Measurements from ENCODE around the gene YOD1.

YOD1 gene

GRCh38 chr1:207025146-207025880 lies 25.7 kb downstream of the YOD1 start:
- Histone ChIP-seq H3K9ac (ENCODE audit: low read length in 2 of 2) (peak overlapping the region in 1 of 2 donors; percentile 29), H3K27ac (ENCODE audit: low read length) (peak overlapping the region; percentile 64), H3K36me3 (ENCODE audit: control insufficient read depth in 2 of 2, insufficient read depth in 2 of 2, low read length in 2 of 2) (no peaks in the 10 kb centered on the region), H3K4me1 (ENCODE audit: control insufficient read depth, insufficient read depth, low read length) (peaks cover 25% of the 10 kb centered on the region), H3K4me3 (ENCODE audit: low read length in 2 of 2) (peak overlapping the region in 1 of 2 donors; percentile 15), H3K27me3 (ENCODE audit: control insufficient read depth in 1 of 2, insufficient read depth in 2 of 2, low read length in 2 of 2) (no peaks in the 10 kb centered on the region), H3K9me3 (ENCODE audit: control insufficient read depth in 2 of 2, low read length in 2 of 2) (no peaks in the 10 kb centered on the region)

DNA sequence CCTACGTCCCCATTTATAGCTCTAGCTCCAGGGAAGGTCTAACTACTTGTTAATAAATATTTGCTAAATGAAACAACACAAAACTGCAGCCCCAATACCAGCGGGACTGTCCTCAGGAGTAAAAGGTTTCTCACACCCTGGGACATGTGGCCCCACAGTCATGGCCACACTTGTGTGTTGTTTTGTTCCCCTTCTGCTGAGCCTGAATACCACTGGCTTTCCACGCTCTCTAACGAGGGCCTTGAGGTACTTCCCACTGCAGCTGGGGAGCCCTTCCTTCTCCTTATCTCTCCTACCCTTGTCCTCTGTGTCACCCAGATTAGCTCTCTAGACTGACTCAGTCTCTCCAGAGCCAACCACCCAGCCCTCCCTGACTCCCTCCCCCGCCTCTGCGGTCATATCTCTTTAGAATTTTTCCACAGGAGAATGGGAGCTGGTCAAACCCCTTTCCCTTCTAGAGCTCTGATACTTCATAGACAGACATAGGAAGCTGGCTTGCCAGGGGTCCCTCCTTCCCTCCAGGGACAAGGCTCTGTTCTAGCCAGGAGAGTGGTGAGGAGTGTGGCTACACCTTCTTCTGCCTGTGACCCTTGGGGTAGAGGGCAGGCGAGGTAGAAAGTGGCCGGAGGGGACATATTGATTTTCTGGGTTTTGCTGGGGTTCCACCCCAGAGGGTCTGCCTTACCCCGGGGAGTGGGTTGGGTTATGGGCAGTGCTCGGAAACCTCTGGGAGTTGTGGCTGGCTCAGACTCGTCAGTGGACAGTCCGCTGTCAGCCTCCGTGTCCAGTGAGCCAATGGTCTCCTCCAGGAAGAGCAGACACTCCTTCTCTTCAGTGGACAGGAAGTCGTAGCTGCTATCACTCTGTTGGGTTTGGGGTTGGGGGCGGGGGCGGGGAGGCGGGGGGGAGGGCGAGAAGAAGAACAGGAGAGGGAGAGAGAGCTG lies 26.5 kb downstream of the YOD1 start:
- no peaks in the 10 kb centered on the region for H3K36me3 ChIP-seq (ENCODE audit: control insufficient read depth in 2 of 2, insufficient read depth in 2 of 2, low read length in 2 of 2)
- H3K9ac ChIP-seq (ENCODE audit: low read length in 2 of 2): no peak overlapping the region
- no peak overlapping the region for H3K27ac ChIP-seq (ENCODE audit: low read length)
- no peaks in the 10 kb centered on the region for H3K9me3 ChIP-seq (ENCODE audit: control insufficient read depth in 2 of 2, low read length in 2 of 2)
- H3K4me1 ChIP-seq (ENCODE audit: control insufficient read depth, insufficient read depth, low read length): peaks cover 25% of the 10 kb centered on the region
- peaks cover 0 to 3% of the 10 kb centered on the region in 2 donors for H3K27me3 ChIP-seq (ENCODE audit: control insufficient read depth in 1 of 2, insufficient read depth in 2 of 2, low read length in 2 of 2)
- no peak overlapping the region for H3K4me3 ChIP-seq (ENCODE audit: low read length in 2 of 2)

DNA sequence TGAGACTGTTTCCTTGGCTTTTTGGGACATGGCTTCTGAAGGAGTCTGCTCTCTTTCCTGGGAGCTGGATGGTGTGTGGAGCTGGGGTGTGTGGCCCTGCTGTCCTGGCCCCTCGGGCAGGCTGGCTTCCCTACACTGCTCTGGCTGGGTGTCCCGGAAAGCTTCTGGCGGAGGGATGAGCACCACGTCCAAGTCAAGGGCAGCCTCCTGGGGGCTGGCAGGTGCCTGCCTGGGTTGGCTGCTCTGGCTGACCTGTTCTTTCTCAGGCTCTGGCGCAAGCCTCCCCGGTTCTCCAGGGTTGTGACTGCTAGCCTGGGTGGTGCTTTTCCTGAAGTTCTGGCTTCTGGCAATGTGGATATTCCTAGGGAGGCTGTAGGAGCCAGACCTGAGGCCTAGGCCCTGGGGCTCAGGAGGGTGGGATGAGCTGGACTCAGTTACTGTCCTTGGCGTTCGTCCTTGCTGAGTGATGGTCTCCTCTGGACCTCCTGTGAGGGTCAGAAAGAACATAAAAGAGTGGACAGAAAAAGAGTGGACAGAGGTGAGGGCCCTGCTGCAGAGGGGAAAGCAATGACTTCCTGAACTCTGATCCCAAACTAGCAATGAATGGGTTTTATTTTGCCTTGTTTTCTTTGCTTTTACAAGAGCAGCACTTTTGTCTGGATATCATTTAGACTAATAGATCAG lies 27.9 kb downstream of the YOD1 start:
- Histone ChIP-seq H3K4me3 (ENCODE audit: low read length in 2 of 2) (no peak overlapping the region), H3K27me3 (ENCODE audit: control insufficient read depth in 1 of 2, insufficient read depth in 2 of 2, low read length in 2 of 2) (peaks cover 4% of the 10 kb centered on the region in 2 donors), H3K27ac (ENCODE audit: low read length) (no peak overlapping the region), H3K36me3 (ENCODE audit: control insufficient read depth in 2 of 2, insufficient read depth in 2 of 2, low read length in 2 of 2) (no peaks in the 10 kb centered on the region), H3K4me1 (ENCODE audit: control insufficient read depth, insufficient read depth, low read length) (peaks cover 25% of the 10 kb centered on the region), H3K9ac (ENCODE audit: low read length in 2 of 2) (no peak overlapping the region), H3K9me3 (ENCODE audit: control insufficient read depth in 2 of 2, low read length in 2 of 2) (no peaks in the 10 kb centered on the region)

DNA sequence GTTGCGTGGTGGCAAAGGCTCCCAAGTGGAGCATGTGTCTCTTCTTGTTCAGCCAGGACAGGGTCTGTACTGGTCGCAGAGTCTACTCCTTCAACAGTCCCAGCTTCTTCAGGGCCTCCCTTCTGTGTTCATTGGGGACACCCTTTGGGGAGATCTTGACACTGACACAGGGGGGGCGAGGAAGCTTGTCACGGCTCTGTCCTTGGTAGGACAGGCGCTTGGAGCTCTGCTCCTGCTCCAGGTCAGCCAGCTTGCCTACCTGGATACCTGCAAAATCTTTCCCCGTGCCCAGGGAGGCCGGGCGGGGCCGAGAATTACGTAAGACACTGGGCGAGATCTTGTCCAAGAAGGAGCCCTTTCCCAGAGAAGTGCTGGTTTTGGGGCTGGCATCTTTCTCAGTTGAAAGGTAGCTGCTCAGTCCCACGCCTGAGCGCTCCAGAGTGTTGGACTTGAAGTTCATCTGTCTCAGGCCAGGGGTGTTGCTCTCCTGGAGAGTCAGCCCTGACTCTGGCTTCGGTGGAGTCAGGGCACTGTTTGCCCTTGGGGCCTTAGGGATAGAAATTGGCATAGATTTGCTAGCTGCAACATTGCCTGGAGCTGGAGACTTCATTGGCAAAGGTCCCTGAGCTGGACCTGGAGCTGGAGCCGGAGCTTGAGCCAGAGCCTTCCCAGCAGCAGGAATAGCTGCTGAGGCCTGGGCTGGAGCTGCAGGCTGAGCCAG lies 29.0 kb downstream of the YOD1 start:
- Histone ChIP-seq H3K4me1 (ENCODE audit: control insufficient read depth, insufficient read depth, low read length) (peaks cover 25% of the 10 kb centered on the region), H3K9ac (ENCODE audit: low read length in 2 of 2) (no peak overlapping the region), H3K27ac (ENCODE audit: low read length) (no peak overlapping the region)

GRCh38 chr1:207021139-207021861 lies 29.7 kb downstream of the YOD1 start:
- Histone ChIP-seq H3K9ac (ENCODE audit: low read length in 2 of 2) (no peak overlapping the region), H3K36me3 (ENCODE audit: control insufficient read depth in 2 of 2, insufficient read depth in 2 of 2, low read length in 2 of 2) (no peaks in the 10 kb centered on the region), H3K4me3 (ENCODE audit: low read length in 2 of 2) (no peak overlapping the region), H3K9me3 (ENCODE audit: control insufficient read depth in 2 of 2, low read length in 2 of 2) (no peaks in the 10 kb centered on the region), H3K27me3 (ENCODE audit: control insufficient read depth in 1 of 2, insufficient read depth in 2 of 2, low read length in 2 of 2) (peaks cover 4 to 5% of the 10 kb centered on the region in 2 donors), H3K27ac (ENCODE audit: low read length) (no peak overlapping the region), H3K4me1 (ENCODE audit: control insufficient read depth, insufficient read depth, low read length) (peaks cover 24% of the 10 kb centered on the region)

More for the DNA sequence above, 29.0 kb downstream of the YOD1 start:
- Histone ChIP-seq H3K27me3 (ENCODE audit: control insufficient read depth in 1 of 2, insufficient read depth in 2 of 2, low read length in 2 of 2) (peaks cover 4 to 5% of the 10 kb centered on the region in 2 donors), H3K36me3 (ENCODE audit: control insufficient read depth in 2 of 2, insufficient read depth in 2 of 2, low read length in 2 of 2) (no peaks in the 10 kb centered on the region), H3K9me3 (ENCODE audit: control insufficient read depth in 2 of 2, low read length in 2 of 2) (no peaks in the 10 kb centered on the region), H3K4me3 (ENCODE audit: low read length in 2 of 2) (no peak overlapping the region)

- Histone ChIP-seq H3K4me1 (ENCODE audit: control insufficient read depth, insufficient read depth, low read length) (peaks cover 19% of the 10 kb centered on the region), H3K9me3 (ENCODE audit: control insufficient read depth in 2 of 2, low read length in 2 of 2) (no peaks in the 10 kb centered on the region), H3K36me3 (ENCODE audit: control insufficient read depth in 2 of 2, insufficient read depth in 2 of 2, low read length in 2 of 2) (no peaks in the 10 kb centered on the region), H3K27me3 (ENCODE audit: control insufficient read depth in 1 of 2, insufficient read depth in 2 of 2, low read length in 2 of 2) (peaks cover 4 to 5% of the 10 kb centered on the region in 2 donors), H3K9ac (ENCODE audit: low read length in 2 of 2) (no peak overlapping the region), H3K27ac (ENCODE audit: low read length) (no peak overlapping the region), H3K4me3 (ENCODE audit: low read length in 2 of 2) (no peak overlapping the region)
Observed at GRCh38 chr1:207020709-207021107, 30.3 kb downstream of the YOD1 start.

DNA sequence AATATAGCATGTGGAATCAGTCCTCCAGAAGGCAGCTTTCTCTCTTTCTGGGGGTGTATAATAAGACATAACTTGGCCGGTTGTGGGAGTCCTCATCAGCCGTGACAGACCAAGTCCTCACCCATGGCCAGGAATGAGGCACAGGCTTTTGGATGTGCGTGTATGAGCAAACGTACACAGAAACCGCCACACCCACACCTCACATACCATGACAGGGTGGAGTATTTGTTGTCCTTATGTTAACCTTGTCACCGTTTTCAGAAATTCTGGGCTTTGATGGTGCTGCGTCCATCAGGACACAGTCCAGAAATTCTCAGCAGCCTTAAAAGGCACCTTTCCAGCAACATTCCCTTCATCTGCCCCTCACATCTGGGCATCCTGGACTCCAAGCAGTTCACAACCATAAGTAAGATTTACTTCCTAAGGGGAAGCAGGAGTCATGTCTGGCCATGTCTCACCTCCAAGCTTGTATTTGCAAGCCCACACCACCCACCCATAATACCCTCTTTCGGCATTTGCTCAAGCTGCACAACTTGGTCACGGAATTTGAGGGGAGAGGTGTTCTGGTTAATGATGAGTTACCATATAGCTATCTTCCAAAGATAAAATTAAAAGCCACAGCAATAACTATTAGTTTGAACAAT lies 30.8 kb downstream of the YOD1 start:
- H3K36me3 ChIP-seq (ENCODE audit: control insufficient read depth in 2 of 2, insufficient read depth in 2 of 2, low read length in 2 of 2): no peaks in the 10 kb centered on the region
- H3K4me1 ChIP-seq (ENCODE audit: control insufficient read depth, insufficient read depth, low read length): peaks cover 14% of the 10 kb centered on the region
- H3K4me3 ChIP-seq (ENCODE audit: low read length in 2 of 2): no peak overlapping the region
- H3K9ac ChIP-seq (ENCODE audit: low read length in 2 of 2): no peak overlapping the region
- H3K9me3 ChIP-seq (ENCODE audit: control insufficient read depth in 2 of 2, low read length in 2 of 2): no peaks in the 10 kb centered on the region
- no peak overlapping the region for H3K27ac ChIP-seq (ENCODE audit: low read length)
- H3K27me3 ChIP-seq (ENCODE audit: control insufficient read depth in 1 of 2, insufficient read depth in 2 of 2, low read length in 2 of 2): peaks cover 5 to 7% of the 10 kb centered on the region in 2 donors

GRCh38 chr1:207019661-207020060 lies 31.3 kb downstream of the YOD1 start:
- no peaks in the 10 kb centered on the region for H3K9me3 ChIP-seq (ENCODE audit: control insufficient read depth in 2 of 2, low read length in 2 of 2)
- H3K4me1 ChIP-seq (ENCODE audit: control insufficient read depth, insufficient read depth, low read length): peaks cover 10% of the 10 kb centered on the region
- no peak overlapping the region for H3K4me3 ChIP-seq (ENCODE audit: low read length in 2 of 2)
- H3K27me3 ChIP-seq (ENCODE audit: control insufficient read depth in 1 of 2, insufficient read depth in 2 of 2, low read length in 2 of 2): peaks cover 5 to 10% of the 10 kb centered on the region in 2 donors
- H3K9ac ChIP-seq (ENCODE audit: low read length in 2 of 2): no peak overlapping the region
- H3K36me3 ChIP-seq (ENCODE audit: control insufficient read depth in 2 of 2, insufficient read depth in 2 of 2, low read length in 2 of 2): no peaks in the 10 kb centered on the region
- H3K27ac ChIP-seq (ENCODE audit: low read length): no peak overlapping the region

- H3K9me3 ChIP-seq (ENCODE audit: control insufficient read depth in 2 of 2, low read length in 2 of 2): no peaks in the 10 kb centered on the region
- H3K4me1 ChIP-seq (ENCODE audit: control insufficient read depth, insufficient read depth, low read length): peaks cover 5% of the 10 kb centered on the region
- peaks cover 5 to 10% of the 10 kb centered on the region in 2 donors for H3K27me3 ChIP-seq (ENCODE audit: control insufficient read depth in 1 of 2, insufficient read depth in 2 of 2, low read length in 2 of 2)
- no peak overlapping the region for H3K27ac ChIP-seq (ENCODE audit: low read length)
- H3K4me3 ChIP-seq (ENCODE audit: low read length in 2 of 2): no peak overlapping the region
- H3K36me3 ChIP-seq (ENCODE audit: control insufficient read depth in 2 of 2, insufficient read depth in 2 of 2, low read length in 2 of 2): no peaks in the 10 kb centered on the region
- H3K9ac ChIP-seq (ENCODE audit: low read length in 2 of 2): no peak overlapping the region
Observed at GRCh38 chr1:207019161-207019560, 31.8 kb downstream of the YOD1 start.

Data from stomach smooth muscle (tissue), 2 donors.